ENCODE data around the gene NAMPT. TPM values are rescaled to one million over a fixed set of nuclear protein-coding genes. Genes with fewer than 3 reads are reported as not detected.

The NAMPT gene
- total RNA-seq, 1 donor from 2014 or later, result 64.4 TPM

DNA sequence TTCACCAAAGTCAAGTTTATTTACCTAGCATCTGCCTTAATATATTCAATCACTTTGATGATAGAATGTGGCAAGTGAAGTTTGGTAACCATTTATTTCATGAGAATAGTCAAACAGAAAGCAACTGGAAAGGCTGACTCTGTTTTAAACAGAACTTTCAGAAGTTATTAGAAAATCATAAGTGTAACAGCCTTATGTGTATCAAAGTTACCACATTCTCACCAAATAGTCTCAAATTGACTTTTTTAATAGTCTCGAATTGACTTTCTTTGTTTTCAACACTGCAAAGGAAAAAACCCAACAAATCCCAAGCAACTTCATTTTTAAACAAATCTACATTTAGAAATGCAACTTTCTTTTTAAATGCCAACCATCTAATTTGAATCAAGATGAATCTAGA lies 29.5 kb downstream of the NAMPT start:
- no peaks in the 10 kb centered on the region for H3K9me3 Mint-ChIP-seq (ENCODE audit: unreplicated experiment)
- H3K4me1 Mint-ChIP-seq (ENCODE audit: unreplicated experiment), result no peaks in the 10 kb centered on the region
- TF ChIP-seq, protein P1, sequence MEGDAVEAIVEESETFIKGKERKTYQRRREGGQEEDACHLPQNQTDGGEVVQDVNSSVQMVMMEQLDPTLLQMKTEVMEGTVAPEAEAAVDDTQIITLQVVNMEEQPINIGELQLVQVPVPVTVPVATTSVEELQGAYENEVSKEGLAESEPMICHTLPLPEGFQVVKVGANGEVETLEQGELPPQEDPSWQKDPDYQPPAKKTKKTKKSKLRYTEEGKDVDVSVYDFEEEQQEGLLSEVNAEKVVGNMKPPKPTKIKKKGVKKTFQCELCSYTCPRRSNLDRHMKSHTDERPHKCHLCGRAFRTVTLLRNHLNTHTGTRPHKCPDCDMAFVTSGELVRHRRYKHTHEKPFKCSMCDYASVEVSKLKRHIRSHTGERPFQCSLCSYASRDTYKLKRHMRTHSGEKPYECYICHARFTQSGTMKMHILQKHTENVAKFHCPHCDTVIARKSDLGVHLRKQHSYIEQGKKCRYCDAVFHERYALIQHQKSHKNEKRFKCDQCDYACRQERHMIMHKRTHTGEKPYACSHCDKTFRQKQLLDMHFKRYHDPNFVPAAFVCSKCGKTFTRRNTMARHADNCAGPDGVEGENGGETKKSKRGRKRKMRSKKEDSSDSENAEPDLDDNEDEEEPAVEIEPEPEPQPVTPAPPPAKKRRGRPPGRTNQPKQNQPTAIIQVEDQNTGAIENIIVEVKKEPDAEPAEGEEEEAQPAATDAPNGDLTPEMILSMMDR (IDR thresholded peaks at IDR 0.05), result no peak
- no peak for DNase-seq (ENCODE audit: extremely low spot score, unreplicated experiment)
- H3K36me3 Mint-ChIP-seq (ENCODE audit: unreplicated experiment), result peaks cover 64% of the 10 kb centered on the region
- H3K4me3 Mint-ChIP-seq (ENCODE audit: unreplicated experiment), result no peak overlapping the region
- H3K27me3 Mint-ChIP-seq (ENCODE audit: unreplicated experiment), result no peaks in the 10 kb centered on the region
- H3K27ac Mint-ChIP-seq (ENCODE audit: unreplicated experiment), result no peak overlapping the region

DNA sequence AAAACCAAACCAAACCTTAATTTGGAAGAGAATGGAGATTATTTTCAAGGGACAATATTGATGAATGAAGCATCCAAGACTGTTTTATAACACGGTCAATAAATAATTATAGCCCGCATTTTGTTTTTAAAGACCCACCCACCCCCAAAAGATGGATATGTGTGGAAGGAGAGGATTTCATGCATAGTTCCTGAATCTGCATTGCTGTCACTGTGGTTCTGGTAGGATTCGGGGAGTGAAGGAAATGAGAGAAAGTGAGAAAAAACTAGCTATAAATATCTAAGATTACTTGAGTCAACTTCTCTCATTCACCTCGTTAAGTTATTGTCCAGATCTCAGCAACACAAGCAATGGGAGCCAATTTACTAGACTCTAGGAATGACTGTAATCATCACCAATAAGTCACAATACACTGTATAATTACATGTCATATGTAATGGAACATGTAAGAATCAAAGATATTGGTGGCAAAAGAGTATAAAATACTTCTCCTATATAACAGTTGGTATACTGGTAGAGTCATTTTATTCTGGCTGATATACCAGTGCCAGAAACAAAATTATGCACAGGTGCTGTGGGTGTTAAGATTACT lies 30.2 kb downstream of the NAMPT start:
- H3K4me3 Mint-ChIP-seq (ENCODE audit: unreplicated experiment), result no peak overlapping the region
- no peak overlapping the region for H3K27ac Mint-ChIP-seq (ENCODE audit: unreplicated experiment)
- H3K36me3 Mint-ChIP-seq (ENCODE audit: unreplicated experiment), result peaks cover 60% of the 10 kb centered on the region
- no peaks in the 10 kb centered on the region for H3K9me3 Mint-ChIP-seq (ENCODE audit: unreplicated experiment)
- H3K27me3 Mint-ChIP-seq (ENCODE audit: unreplicated experiment), result no peaks in the 10 kb centered on the region
- TF ChIP-seq, protein P1 (IDR thresholded peaks at IDR 0.05), result no peak
- no peaks in the 10 kb centered on the region for H3K4me1 Mint-ChIP-seq (ENCODE audit: unreplicated experiment)
- no peak for DNase-seq (ENCODE audit: extremely low spot score, unreplicated experiment)

DNA sequence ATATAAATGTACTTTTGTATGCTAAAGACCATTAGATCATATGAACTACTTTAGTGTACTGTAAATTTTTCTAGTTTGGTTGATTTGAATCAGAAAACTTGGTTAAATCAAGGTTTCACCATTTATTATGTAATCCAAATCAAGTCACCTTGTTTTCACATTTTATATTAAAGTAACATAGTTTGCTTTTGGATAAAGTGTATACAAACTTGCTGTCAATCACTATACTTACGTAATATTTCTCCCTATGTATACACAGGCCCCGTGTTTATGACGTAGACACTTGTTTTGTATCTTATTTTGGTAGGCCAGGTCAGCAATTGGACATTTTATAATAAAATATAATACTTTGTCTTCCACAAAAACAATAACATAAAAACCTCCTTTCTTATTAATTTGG lies 32.2 kb downstream of the NAMPT start:
- H3K4me3 Mint-ChIP-seq (ENCODE audit: unreplicated experiment), result no peak overlapping the region
- peaks cover 60% of the 10 kb centered on the region for H3K36me3 Mint-ChIP-seq (ENCODE audit: unreplicated experiment)
- H3K9me3 Mint-ChIP-seq (ENCODE audit: unreplicated experiment), result no peaks in the 10 kb centered on the region
- no peak overlapping the region for H3K27ac Mint-ChIP-seq (ENCODE audit: unreplicated experiment)
- no peaks in the 10 kb centered on the region for H3K4me1 Mint-ChIP-seq (ENCODE audit: unreplicated experiment)
- TF ChIP-seq, protein P1 (IDR thresholded peaks at IDR 0.05), result no peak
- H3K27me3 Mint-ChIP-seq (ENCODE audit: unreplicated experiment), result no peaks in the 10 kb centered on the region
- no peak for DNase-seq (ENCODE audit: extremely low spot score, unreplicated experiment)

DNA sequence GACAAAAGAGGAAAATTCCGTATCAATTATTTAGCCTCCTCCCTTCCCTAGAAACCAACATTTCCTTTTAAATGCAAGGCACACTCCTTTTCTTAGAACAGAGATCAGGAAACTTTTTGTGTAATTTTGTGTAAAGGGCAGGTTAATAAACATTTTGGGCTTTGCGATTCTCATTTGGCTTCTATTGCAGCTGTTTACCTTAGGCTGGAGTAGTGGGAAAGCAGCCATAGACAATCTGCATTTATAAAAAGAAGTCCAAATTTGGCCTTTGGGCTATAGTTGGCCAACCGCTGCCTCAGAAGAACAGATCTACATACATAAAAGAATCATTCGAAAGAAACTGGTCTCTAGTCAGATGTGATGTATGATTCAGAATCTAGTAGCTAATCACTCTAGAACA lies 35.3 kb downstream of the NAMPT start:
- no peak for DNase-seq (ENCODE audit: extremely low spot score, unreplicated experiment)
- H3K9me3 Mint-ChIP-seq (ENCODE audit: unreplicated experiment), result peaks cover 8% of the 10 kb centered on the region
- no peak overlapping the region for H3K27ac Mint-ChIP-seq (ENCODE audit: unreplicated experiment)
- no peak overlapping the region for H3K4me3 Mint-ChIP-seq (ENCODE audit: unreplicated experiment)
- peaks cover 55% of the 10 kb centered on the region for H3K36me3 Mint-ChIP-seq (ENCODE audit: unreplicated experiment)
- no peaks in the 10 kb centered on the region for H3K4me1 Mint-ChIP-seq (ENCODE audit: unreplicated experiment)
- no peaks in the 10 kb centered on the region for H3K27me3 Mint-ChIP-seq (ENCODE audit: unreplicated experiment)
- TF ChIP-seq, protein P1 (IDR thresholded peaks at IDR 0.05), result no peak

DNA sequence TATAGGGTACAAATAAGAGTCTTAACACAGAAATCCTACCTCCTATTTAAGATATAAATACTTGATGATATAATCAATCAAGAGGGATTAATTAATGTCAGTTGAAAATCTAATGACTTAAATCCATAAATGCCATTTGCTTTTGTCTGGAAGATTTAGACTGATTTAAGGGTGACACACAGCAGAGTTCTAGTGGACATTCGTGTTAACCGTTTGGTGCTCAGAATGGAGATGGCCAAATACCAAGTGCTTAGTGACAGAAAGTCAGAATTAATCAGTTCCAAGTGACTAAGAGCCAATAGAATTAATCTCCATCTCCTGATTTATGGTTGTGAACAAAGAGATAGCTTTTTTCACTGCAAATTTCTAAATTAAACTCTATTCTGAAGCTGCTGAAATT lies 36.2 kb downstream of the NAMPT start:
- no peaks in the 10 kb centered on the region for H3K27me3 Mint-ChIP-seq (ENCODE audit: unreplicated experiment)
- no peaks in the 10 kb centered on the region for H3K4me1 Mint-ChIP-seq (ENCODE audit: unreplicated experiment)
- peaks cover 54% of the 10 kb centered on the region for H3K36me3 Mint-ChIP-seq (ENCODE audit: unreplicated experiment)
- H3K4me3 Mint-ChIP-seq (ENCODE audit: unreplicated experiment), result no peak overlapping the region
- peaks cover 17% of the 10 kb centered on the region for H3K9me3 Mint-ChIP-seq (ENCODE audit: unreplicated experiment)
- no peak overlapping the region for H3K27ac Mint-ChIP-seq (ENCODE audit: unreplicated experiment)
- no peak for DNase-seq (ENCODE audit: extremely low spot score, unreplicated experiment)
- TF ChIP-seq, protein P1 (IDR thresholded peaks at IDR 0.05), result no peak
